Heart left ventricle (tissue), 13 donors: ENCODE results near the gene FABP2.
"Not testable (repeated sequence)": the region's sequence is repeated elsewhere in the genome, so short reads cannot be mapped to it uniquely, and the experiment has no call there.

Source experiments
- POLR2A ChIP-seq, 2 donors: fragments of 450-650 bp; IDR thresholded peaks; one replicate each; pipeline ENCODE4 v1.6.1; 2017; ENCODE audit warnings: antibody characterized with exemption in 2 of 2, mild to moderate bottlenecking in 2 of 2, moderate library complexity in 2 of 2
- TF ChIP-seq, protein P1 (sequence below), 12 donors: fragments of 200-600 bp; sonication (generic) in 4 of 12; IDR thresholded peaks; one replicate each; pipeline versions ENCODE4 v1.5.0 to v1.8.0; 2018 to 2022; ENCODE audit warnings: antibody characterized with exemption in 12 of 12, mild to moderate bottlenecking in 5 of 12
- donor health status: ischemic (EF 13 %, LVEDD 7.1; RV severe dilation, severe dysfunction).
- donor health status: DM: no; HTN: yes; CAD: no.
- donor health status: DM: no; HTN: no; CAD: no.
- donor health status: ischemic (EF 25% LVEDD 6.9; RV normal size, moderate dysfunction).
- donor health status: ischemic (EF 25% LVEDD 5.7; RV mildly dilated, moderate dysfunction).
- donor health status: ischemic (EF 35%, LVEDD 5.7; RV mildly dilated, moderate dysfunction).
- donor health status: nonischemic (EF 11% LVEDD 7.7; RV severe dilation, severe dysfunction).
- donor health status: DM: yes; HTN: yes; CAD: no.
- donor health status: PGD.
- donor health status: ischemic (EF 29% LVEDD 5.4; RV normal size, mild dysfunction).
- donor health status: nonischemic (EF 23%, LVEDD 6.1; RV moderate dilation, normal function).

DNA sequence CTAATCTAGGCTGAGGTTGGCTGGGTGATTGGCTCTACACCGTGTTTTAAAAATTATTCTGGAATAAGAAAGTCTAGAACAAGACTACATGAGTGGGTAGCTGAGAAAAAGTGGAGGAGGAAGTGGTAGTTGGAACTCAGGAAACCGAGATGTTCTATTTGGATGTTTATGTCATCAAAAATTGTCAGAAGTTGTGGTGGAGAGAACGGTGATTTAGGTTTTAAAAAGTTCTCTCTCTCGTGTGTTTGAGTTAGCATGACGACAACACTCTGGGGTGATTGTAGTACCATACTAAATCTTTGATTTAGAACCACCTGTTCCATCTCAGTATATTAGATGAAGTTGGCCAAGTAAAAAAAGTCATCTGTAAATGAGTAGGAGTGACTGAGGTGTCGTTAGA lies 41.4 kb upstream of the FABP2 start:
- TF ChIP-seq, protein P1, sequence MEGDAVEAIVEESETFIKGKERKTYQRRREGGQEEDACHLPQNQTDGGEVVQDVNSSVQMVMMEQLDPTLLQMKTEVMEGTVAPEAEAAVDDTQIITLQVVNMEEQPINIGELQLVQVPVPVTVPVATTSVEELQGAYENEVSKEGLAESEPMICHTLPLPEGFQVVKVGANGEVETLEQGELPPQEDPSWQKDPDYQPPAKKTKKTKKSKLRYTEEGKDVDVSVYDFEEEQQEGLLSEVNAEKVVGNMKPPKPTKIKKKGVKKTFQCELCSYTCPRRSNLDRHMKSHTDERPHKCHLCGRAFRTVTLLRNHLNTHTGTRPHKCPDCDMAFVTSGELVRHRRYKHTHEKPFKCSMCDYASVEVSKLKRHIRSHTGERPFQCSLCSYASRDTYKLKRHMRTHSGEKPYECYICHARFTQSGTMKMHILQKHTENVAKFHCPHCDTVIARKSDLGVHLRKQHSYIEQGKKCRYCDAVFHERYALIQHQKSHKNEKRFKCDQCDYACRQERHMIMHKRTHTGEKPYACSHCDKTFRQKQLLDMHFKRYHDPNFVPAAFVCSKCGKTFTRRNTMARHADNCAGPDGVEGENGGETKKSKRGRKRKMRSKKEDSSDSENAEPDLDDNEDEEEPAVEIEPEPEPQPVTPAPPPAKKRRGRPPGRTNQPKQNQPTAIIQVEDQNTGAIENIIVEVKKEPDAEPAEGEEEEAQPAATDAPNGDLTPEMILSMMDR (IDR thresholded peaks at IDR 0.05), result not testable (repeated sequence)
- TF ChIP-seq POLR2A (IDR thresholded peaks at IDR 0.05), result not testable (repeated sequence)
